ENCODE results near the gene TOM1.
A peak's percentile ranks its signal among the peaks of the same experiment; 100 is the strongest.

Gene TOM1

GRCh38 chr22:35325209-35325608 is 25.5 kb downstream of the TOM1 start:
- Histone ChIP-seq H3K27ac (replicated peaks) (no peak overlapping the region), H3K4me3 (replicated peaks; ENCODE audit: insufficient read depth, low read length) (no peak overlapping the region), H3K27me3 (ENCODE audit: insufficient read depth, poor library complexity, severe bottlenecking) (no peaks in the 10 kb centered on the region)
- no peak for TF ChIP-seq REST (IDR thresholded peaks at IDR 0.05; ENCODE audit: insufficient replicate concordance, low read depth)
- no peak for TF ChIP-seq SPI1 (IDR thresholded peaks at IDR 0.05; ENCODE audit: borderline replicate concordance, low read depth)
- TF ChIP-seq POLR2AphosphoS5 (IDR thresholded peaks at IDR 0.05; ENCODE audit: low read depth) = no peak
- TF ChIP-seq CTCF (IDR thresholded peaks at IDR 0.05; ENCODE audit: insufficient read depth, low read length) = no peak
- TF ChIP-seq GABPA (IDR thresholded peaks at IDR 0.05; ENCODE audit: low read depth) = no peak
- no peak for DNase-seq (ENCODE audit: low read depth in 1 of 2, low spot score in 1 of 2)

GRCh38 chr22:35326854-35327562 is 27.3 kb downstream of the TOM1 start:
- Histone ChIP-seq H3K27me3 (ENCODE audit: insufficient read depth, poor library complexity, severe bottlenecking) (no peaks in the 10 kb centered on the region), H3K27ac (replicated peaks) (no peak overlapping the region), H3K4me3 (replicated peaks; ENCODE audit: insufficient read depth, low read length) (no peak overlapping the region)
- TF ChIP-seq SPI1 (IDR thresholded peaks at IDR 0.05; ENCODE audit: borderline replicate concordance, low read depth) (no peak), POLR2AphosphoS5 (IDR thresholded peaks at IDR 0.05; ENCODE audit: low read depth) (no peak)
- no peak for DNase-seq (ENCODE audit: low read depth in 1 of 2, low spot score in 1 of 2)

DNA sequence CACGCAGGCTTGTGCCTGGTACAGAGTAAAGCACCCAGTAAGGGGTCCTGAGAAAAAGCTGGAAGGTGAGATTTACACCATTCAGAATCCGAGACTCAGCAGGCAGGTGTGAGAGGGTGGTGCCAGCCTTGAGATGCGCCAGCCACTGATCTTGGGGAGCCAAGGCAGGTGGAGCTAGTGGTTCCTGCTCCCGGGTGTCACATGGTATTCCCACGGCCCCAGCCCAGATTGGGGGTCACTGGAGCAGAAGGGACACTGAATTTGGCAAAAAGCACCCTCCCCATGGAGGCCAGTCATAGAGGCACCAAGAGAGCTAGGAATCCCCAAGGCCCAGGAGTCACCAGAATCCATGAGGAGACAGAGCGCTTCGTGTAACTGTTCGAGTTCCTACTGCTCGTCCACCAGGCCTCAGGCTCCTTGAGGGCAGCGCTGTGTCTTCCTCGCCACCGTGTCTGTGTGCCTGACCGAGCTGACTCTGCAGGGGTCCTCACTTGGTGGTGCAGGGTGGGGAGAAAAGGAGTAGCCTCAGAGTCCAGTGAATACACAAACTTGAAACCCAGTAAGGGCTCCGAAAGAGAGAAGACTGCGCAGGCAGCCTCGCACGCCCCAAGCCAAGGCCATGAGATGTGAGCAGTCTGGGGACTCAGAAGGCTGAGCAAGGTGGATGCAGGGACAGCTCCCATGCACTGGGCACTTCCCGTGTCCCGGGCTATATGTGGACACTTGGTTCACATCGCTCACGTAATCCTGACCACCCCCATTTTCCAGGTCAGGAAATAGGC is 28.2 kb downstream of the TOM1 start:
- H3K27me3 ChIP-seq (ENCODE audit: insufficient read depth, poor library complexity, severe bottlenecking) = no peaks in the 10 kb centered on the region
- H3K27ac ChIP-seq (replicated peaks) = peak overlapping the region; percentile 26
- no peak for TF ChIP-seq CTCF (IDR thresholded peaks at IDR 0.05; ENCODE audit: insufficient read depth, low read length)
- TF ChIP-seq SPI1 (IDR thresholded peaks at IDR 0.05; ENCODE audit: borderline replicate concordance, low read depth) = no peak
- no peak for TF ChIP-seq REST (IDR thresholded peaks at IDR 0.05; ENCODE audit: insufficient replicate concordance, low read depth)
- no peak for TF ChIP-seq GABPA (IDR thresholded peaks at IDR 0.05; ENCODE audit: low read depth)
- no peak for TF ChIP-seq POLR2AphosphoS5 (IDR thresholded peaks at IDR 0.05; ENCODE audit: low read depth)
- no peak for DNase-seq (ENCODE audit: low read depth in 1 of 2, low spot score in 1 of 2)
- H3K4me3 ChIP-seq (replicated peaks; ENCODE audit: insufficient read depth, low read length) = no peak overlapping the region

DNA sequence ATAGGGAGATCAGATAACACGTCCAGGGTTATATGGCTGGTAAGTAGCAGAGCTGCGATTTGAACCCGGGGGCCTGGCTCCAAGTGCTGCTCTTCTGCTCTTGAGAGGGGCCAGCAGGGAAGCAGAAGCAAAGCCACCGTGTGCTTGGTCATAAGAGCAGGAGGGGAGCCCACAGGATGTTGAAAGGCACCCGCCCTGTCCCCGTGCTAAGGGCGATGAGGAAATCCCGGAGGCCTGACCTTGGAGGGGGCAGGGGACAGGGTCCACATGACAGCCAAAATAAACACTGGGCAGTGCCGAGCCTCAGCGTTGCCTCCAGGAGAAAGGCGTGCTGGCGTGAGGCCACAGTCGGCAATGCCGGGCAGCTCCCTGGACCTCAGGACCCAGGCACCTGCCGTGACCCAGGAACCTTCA is 28.8 kb downstream of the TOM1 start:
- no peak for TF ChIP-seq REST (IDR thresholded peaks at IDR 0.05; ENCODE audit: insufficient replicate concordance, low read depth)
- no peak overlapping the region for H3K4me3 ChIP-seq (replicated peaks; ENCODE audit: insufficient read depth, low read length)
- peak; percentile 76 to 82 for DNase-seq (ENCODE audit: low read depth in 1 of 2, low spot score in 1 of 2)
- H3K27me3 ChIP-seq (ENCODE audit: insufficient read depth, poor library complexity, severe bottlenecking) = no peaks in the 10 kb centered on the region
- peak overlapping the region; percentile 71 for H3K27ac ChIP-seq (replicated peaks)
